GM18951 (cell line): ENCODE data around the gene MSANTD1.

ENCODE experiments used
- POLR2A ChIP-seq: IDR thresholded peaks from 4 replicates; pipeline ENCODE4 v1.6.1; 2011; ENCODE audit warnings: mild to moderate bottlenecking; ENCODE audit not compliant: insufficient read length, insufficient read depth; ENCODE audit errors: extremely low read depth
- in situ Hi-C: fragments of 300-500 bp; cut with MboI; formaldehyde crosslinking; loops from one replicate; pipeline ENCODE4 v1.12.0; 2022; ENCODE audit warnings: low sequenced_read_pairs, mixed read lengths, inconsistent platforms; ENCODE audit not compliant: unreplicated experiment

Gene MSANTD1

DNA sequence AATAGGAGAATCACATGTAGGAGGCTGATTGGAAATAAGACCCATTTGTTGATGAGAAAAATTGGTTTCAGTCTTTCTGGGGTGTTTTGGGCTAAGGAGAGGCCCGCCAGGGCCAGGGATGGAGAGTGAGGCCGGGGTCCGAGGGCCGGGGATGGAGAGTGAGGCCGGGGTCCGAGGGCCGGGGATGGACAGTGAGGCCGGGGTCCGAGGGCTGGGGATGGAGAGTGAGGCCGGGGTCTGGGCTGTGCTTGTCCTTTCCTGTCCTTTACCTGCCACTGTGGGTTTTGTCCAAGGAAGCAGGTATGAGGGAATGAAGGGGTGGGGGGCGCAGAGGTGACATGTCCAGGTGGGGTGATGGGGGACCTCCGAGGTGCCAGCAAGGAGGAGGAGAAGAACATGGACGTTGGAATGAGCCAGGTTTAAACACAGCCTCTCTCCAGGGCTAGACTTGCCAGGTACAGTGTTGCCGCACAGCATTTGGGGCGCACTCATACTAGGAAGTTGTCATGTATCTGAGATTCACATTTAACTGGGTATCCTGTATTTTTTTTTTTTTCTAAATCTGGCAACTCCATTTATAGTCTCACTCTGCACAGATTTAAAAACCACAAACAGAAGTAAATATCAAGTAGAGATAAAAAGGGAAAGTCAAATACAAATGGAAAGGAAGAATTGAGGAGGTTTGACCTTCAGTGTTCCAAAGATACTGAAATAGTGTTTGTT, 52.7 kb downstream of the MSANTD1 start:
- in situ Hi-C loops: no loop called here
- no peak for TF ChIP-seq POLR2A

GRCh38 chr4:3302173-3302785, 53.3 kb downstream of the MSANTD1 start:
- no peak for TF ChIP-seq POLR2A
- in situ Hi-C loops: no loop called here

GRCh38 chr4:3302786-3303564, 54.0 kb downstream of the MSANTD1 start:
- TF ChIP-seq POLR2A: no peak
- in situ Hi-C loops: no loop called here

GRCh38 chr4:3303565-3303824, 54.5 kb downstream of the MSANTD1 start:
- in situ Hi-C loops: no loop called here
- no peak for TF ChIP-seq POLR2A

DNA sequence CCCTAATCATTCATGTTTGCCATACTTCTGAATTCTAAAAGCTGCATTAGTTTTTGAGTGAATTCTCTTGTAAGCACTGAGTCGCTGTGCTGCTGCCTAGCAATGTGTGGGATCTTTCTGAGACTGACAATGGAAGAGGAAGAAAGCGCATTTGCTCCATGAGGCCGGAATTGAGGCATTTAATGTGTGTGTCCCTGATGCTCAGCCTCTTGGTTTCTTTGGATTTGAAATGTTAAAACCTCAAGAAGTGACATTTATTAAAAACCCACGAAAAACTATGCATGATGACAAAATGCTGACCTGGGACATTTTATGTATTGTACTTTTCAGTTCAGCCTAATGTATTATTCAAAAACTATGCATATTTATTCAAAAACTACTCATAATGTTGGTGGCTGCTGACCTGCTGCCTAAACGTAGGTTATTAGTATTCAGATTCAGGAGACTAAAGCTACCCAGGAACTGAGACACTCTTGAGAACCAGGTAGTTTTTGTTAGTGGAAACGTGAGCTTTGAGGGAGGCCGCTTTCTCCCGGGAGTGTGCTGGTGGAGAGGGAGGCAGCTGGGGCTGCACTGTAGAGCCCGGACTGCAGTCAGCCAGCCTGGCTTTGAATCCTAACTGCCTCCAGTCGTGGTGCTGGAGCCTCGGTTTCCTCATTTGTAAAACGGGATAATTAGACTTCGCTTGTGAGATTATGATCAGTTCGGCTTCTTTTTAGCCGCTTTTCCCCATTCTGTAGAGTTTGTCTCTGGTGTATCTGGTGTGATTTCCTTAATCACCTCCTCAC, 55.2 kb downstream of the MSANTD1 start:
- in situ Hi-C loops: no loop called here
- no peak for TF ChIP-seq POLR2A

DNA sequence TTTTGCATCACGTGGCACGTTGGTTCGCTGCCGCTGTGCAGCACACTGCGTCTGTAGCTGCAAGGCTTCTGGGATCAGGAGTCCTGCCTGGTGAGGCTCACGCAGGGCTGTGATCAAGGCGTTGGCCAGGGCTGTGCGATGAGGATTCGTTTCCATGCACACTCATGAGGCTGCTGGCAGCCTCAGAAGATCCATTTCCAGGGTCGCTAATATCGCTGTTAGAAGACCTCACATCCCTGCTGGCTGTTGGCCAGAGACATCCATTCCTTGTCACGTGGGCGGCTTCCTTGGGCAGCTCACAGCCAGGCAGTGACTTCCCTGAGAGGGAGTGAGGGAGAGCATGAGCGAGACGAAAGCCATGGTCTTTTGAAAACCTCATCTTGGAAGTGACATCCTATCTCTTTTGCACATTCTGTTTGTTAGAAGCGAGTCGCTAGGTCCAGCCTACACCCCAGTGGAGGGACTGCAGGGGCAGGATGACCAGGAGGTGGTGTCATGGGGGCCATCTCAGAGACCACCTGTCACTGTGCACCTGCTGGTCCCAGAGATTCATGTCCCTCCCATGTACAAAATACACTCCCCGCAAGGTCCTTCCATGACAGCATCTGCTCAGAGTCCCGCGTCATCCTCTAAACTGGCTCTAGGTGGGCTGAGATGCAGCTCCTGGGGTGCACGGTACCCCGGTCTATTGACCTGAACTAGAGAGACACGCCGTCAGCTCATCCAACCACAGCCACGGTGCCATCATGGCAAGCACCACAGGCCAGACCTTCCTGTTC, 56.1 kb downstream of the MSANTD1 start:
- in situ Hi-C loops: no loop called here
- no peak for TF ChIP-seq POLR2A

- in situ Hi-C loops: no loop called here
- TF ChIP-seq POLR2A: no peak
Observed at GRCh38 chr4:3305610-3306371, 56.8 kb downstream of the MSANTD1 start.
